GM21360 (cell line): Measurements from ENCODE around the gene HSF4.
A peak's percentile ranks its signal among the peaks of the same experiment; 100 is the strongest.

Experiments used
- ATAC-seq: cut with Tn5 transposase; IDR thresholded peaks from one replicate; pipeline ENCODE4 v1.9.1; 2021; ENCODE audit warnings: mild to moderate bottlenecking, moderate library complexity; ENCODE audit not compliant: unreplicated experiment

HSF4 gene

DNA sequence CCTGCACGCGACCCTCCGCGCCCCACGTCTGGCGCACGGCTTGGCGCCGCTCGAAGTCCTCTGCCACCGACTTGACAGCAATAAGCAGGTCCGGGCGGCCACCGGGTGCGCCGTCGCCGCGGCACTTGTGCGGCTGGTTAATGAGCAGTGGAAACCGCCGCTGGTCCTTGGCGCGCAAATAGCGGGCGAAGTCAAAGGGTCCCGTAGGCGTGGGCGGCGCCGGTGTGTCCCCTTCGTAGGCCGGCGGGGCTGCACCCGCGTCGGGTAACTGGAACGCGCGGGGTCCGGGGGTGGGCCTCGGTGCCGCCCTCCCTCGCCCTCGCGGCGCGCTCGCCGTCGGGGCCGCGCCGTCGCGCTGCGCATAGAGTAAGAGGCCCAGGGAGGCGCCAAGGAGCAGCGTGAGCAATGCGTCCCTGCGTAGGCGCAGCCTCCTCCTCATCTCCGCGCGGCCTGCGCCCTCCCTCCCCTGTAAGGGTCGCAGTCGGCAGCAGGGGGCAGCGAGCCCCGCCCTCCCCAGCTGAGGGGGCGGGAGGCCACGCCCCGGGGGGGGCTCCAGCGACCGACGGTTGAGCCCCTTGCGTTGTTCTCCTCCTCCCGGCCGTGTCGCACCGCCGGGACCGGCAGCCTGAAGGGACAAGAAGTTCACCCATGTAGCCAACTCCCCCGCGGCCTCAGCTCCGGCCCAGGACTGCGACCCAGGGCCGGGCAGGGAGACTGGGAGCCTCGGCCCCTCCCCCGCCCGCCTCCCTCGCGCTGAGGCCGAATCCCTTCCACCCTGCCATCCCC is 14.3 kb upstream of the HSF4 start:
- peak; percentile 34 for ATAC-seq

DNA sequence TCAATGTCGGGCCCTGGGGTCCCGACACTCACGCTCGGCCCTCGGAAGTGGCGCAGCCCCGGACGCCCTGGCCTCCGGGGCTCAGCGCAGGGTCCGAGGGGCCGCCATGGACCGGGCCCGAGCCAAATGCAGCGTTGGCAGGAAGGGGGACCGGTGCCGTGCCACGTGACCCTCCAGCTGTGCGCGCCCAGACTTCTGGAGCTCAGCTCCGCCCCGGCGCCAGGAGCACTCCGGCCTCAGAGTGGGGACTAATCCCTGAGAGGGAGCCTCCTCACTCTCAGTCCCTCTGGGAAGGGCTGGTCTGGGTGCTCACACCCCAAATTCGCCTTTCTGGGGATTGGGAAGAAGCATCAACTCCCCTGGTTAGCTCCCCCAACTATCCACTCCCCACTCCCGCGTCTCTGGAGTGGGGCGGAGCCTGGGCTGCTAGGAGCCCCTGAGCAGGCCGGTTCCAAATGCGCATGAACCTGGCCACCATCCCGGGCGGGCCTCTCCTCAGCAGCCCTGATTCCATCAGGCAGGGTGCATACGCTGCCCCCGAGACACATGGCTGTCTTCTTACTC is 13.6 kb upstream of the HSF4 start, which contains the start of gene B3GNT9:
B3GNT9 (minus strand) TSS at position 166 of the 564 bp plus-strand sequence. CDS start 513 bp downstream, outside the sequence.
- ATAC-seq: peak; percentile 50

DNA sequence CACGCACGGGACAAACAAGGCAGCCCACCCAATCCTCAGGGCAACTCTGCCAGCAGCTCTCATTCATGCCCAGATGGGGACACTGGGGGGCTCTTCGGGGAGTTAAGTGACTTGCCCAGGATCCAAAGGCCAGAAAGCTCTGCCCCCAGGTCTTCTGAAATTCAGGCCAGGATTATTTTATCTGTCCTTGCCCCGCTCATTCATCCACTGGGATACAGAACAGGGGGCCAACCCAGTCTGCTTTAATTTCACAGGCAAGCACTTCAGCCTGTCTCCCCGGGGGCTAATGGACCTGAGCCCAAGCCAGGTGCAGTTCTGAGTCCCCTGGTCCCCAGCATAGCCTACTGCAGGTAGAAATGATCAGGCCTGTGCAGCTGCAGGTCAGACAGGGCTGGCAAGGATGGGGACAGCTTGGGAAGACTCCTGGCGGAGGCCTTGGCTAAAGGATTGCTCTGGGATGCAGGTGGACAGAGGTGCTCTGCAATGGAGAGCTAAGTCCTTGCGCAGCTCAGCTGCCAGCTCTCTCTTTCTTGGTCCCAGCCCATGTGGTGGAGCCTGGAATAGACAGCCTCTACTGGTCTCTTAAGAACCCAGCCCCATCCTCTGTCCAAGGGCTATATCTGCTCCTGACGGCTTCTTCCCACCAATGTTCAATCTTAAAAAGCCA is 13.0 kb upstream of the HSF4 start:
- ATAC-seq: no peak

DNA sequence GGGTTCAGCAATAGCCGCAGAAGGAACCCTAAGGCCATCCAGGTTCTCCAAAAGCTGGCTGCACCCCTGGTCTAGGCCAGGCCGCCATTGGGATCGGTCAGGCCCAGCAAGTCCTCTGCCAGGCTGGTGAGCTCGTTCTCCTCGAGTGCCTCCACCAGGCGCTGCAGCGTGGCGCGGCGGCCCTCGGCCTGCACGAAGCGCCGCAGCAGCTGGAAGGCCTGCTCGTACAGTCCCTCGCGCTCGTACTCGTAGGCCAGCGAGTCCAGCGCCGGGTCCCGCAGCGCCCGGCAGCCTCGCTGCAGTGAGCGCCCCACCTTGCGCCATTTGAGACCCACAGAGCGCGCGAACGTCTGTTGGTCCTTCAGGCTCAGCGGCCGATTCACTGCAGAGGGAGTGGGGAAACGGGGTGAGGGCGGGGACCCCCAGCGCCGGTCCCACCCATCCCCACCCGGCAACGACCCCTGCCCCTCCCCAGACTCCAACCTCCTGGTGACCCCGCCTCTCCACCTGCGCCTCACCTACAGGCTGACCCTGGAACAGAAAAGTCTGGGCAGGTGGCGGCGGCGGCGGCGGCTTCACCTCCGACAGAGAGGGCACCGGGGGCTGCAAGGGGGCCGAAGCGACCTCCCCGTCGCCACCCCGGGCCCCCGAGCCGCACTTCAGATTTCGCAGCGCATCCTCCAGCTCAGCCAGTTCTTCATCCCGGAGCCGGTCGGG is 9.8 kb upstream of the HSF4 start:
- ATAC-seq: no peak

DNA sequence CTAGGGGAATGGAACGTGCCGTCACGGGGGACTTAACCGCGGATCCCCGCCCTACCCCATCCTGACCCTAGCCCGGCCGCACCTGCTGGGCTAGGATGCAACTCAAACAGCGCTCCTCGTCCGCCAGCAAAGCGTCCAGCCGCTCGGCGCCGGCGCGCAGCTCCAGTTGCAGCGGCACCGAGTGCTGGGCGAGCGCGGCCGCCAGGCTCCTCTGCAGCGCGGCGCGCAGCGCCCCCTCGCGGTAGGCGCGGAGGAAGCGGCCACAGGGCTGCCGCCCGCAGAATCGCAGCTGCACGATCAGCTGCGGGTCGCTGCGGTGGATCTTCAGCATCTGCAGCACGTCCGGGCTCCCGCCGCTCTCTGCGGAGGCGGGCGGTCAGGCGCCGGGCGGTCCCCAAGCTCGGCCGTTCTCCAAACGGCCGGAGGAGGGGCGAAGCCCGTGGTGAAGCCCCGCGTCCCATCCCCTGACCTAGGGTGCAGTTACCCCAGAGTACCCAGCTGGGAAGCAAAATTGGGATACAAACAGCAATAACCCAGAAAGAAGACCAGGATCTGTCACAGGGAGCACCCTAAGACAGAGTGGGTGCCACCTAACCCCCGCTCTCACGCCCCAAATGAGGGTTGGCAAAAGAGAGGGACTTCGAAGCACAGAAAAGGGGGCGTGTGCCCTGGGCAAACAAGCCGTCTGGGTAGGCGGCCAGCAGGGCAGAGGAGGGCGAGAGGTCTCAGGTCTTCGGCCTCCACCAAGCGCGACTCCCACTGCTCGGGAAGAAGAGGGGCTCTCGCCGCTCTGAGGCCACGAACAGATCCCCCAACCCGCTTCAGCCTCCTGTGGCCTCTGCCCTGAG is 9.0 kb upstream of the HSF4 start:
- ATAC-seq: no peak

DNA sequence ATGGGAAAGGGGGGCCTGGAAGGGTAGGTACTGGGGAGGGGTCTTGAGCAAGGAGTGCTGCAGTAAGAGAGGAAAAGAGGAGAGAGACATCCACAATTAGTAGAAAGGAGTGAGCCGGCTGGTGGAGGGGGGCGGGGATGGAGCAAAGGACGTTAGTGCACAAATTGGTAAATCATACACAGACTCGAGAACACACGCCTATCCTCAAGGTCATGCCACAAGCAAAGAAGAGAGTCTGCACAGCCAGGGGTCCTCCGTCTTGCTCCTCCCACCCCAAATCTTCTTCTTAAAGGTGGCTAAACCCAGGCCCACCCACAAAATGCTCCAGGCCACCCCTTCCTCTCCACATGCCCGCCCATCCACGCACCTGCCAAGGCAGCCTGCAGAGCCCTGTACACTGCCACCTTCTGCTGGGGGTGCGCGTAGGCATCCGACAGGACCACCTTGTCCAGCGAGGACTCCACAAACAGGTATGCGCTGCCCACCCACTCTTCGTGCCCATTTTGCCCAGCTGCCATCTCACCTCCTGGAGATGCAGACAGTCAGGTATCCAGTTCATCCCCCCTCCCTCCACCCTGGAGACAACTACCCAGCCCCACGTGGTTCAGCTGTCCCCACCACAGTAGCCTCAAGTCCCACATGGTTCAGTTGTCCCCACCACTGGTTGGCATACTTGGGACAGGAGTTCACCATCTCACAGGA is 8.3 kb upstream of the HSF4 start:
- ATAC-seq: no peak

DNA sequence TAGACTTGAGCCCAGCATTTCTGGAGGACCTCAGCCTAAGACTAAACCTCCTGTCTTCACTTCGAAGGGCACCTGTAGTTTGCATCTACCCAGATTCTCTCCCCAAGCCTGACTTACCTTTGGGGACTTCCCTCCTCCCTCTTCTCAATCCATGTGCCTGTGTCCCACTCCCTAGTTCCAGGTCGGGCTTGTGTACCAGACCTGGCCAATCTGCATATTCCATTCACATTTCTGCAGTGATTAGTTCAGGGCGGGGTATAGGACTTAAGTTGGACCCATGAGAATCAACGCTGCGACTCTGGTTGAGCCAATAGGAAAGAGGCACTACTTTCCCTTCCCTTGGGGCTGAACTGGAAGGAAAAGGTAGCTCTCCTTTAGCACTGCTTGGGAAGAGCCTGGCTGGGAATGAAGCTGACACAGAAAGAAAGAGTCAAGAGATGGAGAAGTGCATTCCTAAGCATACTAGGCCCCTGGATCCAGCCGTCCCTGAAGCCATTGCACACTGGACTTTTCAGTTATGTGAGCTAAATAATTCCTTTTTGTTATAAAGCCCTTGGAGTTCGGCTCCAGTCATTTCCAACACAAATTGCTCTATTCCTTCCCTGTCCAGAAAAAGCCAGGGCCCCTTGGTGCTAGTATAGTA is 7.3 kb upstream of the HSF4 start:
- ATAC-seq: no peak

DNA sequence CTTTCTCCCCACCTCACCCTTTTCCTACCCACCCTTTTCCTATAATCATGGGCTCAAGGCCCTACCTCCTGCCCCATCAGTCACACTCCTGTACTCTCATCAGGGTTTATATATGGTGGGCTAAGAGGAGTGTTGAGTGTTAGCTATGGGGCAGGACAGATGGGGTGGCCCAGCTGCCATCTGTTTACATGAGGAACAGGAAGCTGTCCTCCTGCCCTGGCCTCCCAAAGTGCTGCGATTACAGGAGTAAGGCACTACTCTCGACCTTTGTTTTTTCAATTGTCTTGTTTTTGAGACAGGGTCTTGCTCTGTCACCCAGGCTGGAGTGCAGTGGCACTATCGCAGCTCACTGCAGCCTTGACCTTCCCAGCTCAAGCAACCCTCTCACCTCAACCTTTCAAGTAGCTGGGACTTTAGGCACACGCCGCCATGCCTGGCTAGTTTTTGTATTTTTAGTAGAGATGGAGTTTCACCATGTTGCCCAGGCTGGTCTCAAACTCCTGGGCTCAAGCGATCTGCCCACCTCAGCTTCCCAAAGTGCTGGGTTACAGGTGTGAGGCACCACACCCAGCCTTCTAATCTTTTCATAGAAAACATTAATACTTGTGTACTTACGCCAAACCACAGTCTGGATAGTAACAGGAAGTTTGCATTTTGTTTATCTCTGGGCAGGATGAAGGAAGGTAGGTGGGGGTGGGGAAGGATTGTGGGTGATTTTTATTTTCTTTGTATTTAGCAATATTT is 6.5 kb upstream of the HSF4 start:
- ATAC-seq: no peak

DNA sequence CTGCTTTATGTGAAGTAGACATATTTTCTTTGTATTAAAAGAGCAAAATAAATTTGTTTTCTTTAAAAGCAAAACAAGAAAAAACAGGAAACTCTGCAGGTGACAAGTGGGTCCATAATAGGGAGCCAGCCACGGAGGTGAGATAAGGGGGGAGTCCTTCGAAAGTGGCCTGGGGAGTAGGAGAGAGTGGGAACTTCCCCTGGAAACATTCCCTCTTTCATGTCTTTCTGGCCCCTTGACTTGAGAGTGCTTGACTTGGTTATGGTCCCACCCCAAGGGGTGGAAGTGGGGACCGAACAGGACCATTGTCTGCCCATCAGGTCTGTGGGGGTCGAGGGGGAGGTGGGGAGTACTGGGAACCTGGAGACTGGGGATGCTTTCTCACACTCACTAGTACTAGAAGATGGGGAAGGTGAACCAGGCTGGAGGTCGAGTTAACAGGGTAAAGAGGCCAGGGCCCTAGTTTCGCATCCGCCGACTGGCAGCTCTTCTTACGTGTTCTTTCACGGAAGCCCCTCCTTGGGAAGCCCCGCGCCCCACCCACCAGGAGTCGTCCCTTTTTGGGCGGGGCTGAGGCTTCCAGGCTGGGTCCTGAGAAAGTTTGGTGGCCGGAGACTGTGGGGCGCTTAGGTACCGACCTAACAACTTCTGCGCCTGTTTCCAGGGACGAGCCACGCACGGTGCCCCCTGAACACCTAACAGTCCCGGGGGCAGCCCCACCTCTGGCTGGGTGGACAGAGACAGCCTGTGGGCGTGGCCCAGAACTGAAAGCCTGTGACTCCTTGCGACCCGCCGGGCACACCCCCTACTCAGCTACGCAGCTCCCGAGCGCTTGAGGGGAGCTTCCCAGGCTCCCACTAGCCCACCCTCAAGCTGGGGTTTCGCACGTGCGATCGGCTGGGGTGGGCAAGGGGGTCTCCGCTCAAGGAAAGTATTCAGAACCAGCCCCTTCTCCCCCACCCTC is 5.6 kb upstream of the HSF4 start:
- ATAC-seq: peak; percentile 31

DNA sequence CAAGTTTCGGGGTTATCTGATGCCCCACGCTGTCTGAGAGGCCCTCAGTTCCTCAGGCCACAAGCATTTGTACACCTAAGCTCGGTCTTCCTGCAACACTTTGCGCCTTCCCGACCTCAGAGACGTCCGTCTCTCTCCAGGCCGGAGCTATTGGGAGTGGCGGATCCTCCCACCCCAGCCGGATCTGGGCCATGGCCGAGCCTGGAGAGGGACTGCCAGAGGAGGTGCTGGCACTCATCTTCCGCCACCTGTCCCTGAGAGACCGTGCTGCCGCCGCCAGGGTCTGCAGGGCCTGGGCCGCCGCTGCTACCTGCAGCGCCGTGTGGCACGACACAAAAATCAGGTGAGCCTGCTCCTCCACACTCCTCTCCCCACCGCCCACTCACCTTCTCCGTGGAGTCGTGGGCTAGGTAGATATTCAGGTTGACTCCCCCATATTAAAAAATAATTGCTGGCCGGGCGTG is 2.9 kb upstream of the HSF4 start:
- no peak for ATAC-seq

DNA sequence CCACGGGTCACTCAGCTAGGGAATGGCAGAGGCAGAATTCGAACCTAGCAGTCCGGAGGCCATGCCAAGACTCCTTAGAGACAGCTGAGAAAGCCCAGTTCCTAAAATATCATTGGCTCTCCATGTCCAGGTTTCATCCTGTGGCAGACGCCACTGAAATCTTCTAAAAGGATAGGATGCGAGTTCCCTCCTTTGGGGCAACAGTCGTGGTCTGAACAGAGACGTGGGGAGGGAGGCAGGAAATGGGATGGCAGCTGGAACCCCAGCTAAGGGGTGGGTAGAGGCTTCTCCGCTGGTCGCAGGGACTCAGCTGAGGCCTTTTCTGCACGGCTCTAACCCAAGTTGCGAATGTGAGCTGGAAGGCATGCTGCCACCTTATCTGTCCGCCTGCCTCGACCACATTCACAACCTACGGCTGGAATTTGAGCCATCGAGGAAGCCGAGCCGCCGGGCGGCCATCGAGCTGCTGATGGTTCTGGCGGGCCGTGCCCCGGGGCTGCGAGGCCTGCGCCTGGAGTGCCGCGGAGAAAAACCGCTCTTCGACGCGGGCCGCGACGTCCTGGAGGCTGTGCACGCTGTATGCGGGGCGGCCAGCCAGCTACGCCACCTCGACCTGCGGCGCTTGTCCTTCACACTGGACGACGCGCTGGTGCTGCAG is 1.9 kb upstream of the HSF4 start:
- ATAC-seq: no peak

DNA sequence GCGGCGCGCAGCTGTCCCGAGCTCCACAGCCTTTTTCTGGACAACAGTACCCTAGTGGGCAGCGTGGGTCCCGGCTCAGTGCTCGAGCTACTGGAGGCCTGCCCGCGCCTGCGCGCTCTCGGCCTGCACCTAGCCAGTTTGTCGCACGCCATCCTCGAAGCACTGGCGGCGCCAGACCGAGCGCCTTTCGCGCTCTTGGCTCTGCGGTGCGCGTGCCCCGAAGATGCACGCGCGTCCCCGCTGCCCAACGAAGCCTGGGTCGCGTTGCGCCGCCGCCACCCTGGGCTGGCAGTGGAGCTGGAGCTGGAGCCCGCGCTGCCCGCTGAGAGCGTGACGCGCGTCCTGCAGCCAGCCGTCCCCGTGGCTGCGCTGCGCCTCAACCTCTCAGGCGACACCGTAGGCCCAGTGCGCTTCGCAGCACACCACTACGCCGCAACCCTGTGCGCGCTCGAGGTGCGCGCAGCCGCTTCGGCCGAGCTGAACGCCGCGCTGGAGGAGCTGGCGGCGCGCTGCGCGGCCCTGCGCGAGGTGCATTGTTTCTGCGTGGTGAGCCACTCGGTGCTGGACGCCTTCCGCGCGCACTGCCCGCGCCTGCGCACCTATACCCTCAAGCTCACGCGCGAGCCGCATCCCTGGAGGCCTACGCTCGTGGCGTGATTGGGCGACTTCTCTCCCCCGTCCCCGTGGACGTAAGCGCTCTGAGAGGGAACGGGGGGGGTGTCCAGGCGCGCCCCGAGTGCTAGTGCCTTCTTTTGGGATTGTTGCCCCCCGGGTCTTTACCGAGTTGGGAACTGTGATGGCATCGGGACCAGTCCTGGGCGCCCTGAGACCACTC is 1.2 kb upstream of the HSF4 start:
- ATAC-seq: no peak

DNA sequence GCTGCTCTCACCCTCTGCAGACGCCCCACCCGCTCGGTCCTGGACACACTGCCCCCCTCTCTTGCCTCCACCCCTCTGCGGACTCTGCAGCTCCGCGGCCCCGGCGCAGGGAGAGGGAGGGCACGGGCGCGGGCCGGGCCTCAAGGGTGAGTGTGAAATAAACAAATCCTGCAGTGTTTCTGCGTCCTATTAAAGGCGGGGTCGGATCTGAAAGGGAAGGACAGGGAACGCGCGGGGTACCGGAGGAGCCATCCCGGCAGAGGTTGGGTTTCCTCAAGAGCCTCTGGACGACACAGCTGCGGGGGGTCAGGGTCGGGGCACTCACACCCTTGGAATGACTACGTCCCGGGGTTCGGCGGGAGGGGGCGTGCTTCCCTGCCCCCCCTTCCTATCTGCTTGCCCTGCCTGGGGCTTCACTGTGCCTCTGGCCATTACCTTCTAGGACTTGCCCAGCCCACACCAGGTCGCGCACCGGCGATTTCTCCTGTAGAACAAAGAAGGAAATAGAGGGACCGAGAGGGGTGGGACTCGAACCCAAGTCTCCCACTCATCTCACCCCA is 466 bp upstream of the HSF4 start:
- no peak for ATAC-seq

DNA sequence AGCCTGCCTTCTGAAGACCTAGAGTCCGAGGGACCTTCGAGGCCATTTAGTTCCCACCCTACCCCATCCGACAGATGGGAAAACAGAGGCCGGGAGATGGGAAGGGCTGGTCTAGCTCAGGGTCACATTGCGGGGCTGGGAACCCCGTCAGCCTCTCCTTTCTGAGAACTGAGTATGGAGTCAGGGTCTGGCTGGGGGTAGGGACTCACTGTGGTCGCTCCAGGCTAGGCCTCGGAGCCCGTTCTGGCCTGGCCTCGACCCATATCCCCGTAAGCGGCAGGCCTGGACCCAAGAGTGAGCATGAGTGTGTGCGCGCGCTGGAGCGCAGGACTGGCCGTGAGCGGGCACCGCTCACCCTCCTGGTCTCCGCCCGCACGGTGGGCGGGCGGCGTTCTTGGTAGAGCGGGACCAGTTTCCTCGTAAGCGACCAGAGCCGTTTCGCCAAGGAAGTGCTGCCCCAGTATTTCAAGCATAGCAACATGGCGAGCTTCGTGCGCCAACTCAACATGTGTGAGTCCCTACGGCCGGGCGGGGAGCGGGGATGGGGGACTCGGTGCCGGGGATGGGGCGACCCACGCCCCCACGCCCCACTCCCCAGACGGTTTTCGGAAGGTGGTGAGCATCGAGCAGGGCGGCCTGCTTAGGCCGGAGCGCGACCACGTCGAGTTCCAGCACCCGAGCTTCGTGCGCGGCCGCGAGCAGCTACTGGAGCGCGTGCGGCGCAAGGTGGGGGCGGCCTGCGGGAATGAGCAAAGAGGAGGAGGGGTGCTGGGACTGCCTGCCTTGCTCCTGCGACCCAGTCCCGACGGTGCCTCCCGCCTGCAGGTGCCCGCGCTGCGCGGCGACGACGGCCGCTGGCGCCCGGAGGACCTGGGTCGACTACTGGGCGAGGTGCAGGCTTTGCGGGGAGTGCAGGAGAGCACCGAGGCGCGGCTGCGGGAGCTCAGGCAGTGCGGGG is 855 bp downstream of the HSF4 start:
- ATAC-seq: no peak

DNA sequence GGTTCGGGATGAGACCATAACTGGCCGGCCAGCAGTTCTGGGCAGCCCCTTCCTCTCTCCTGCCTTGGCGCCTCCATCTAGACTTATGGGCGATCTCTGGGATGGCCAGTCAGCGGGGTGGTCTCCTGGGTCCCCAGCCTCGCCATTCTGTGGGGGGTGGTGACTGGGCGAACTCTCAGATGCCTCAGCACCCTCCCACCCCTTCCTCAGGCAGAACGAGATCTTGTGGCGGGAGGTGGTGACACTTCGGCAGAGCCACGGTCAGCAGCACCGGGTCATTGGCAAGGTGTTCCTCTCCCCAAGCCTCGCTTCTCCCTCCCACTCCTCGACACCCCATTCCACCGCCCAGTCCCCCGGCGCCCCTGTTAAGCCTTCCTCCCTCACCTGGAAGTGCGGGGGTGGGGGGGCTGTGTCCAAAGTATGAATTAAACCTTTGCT is 1.6 kb downstream of the HSF4 start:
- no peak for ATAC-seq
